ENCODE results near the gene COL23A1.

The COL23A1 gene

GRCh38 chr5:178273665-178274541 is 316.3 kb downstream of the COL23A1 start:
- in situ Hi-C loops (cut with MboI; ENCODE audit: low pct_unique_long_range_greater_than_20kb, low sequenced_read_pairs, unreplicated experiment) = no loop called here
- DNase-seq (ENCODE audit: low spot score) = no peak
- no peak for TF ChIP-seq CTCF (IDR thresholded peaks at IDR 0.05; ENCODE audit: extremely low read depth, insufficient read depth, missing control alignments)

- in situ Hi-C loops (cut with MboI; ENCODE audit: low pct_unique_long_range_greater_than_20kb, low sequenced_read_pairs, unreplicated experiment) = no loop called here
- no peak for TF ChIP-seq CTCF (IDR thresholded peaks at IDR 0.05; ENCODE audit: extremely low read depth, insufficient read depth, missing control alignments)
- no peak for DNase-seq (ENCODE audit: low spot score)
Observed at GRCh38 chr5:178273041-178273440, 317.2 kb downstream of the COL23A1 start.

- no peak for DNase-seq (ENCODE audit: low spot score)
- in situ Hi-C loops (cut with MboI; ENCODE audit: low pct_unique_long_range_greater_than_20kb, low sequenced_read_pairs, unreplicated experiment) = no loop called here
- TF ChIP-seq CTCF (IDR thresholded peaks at IDR 0.05; ENCODE audit: extremely low read depth, insufficient read depth, missing control alignments) = no peak
Observed at GRCh38 chr5:178272591-178272990, 317.6 kb downstream of the COL23A1 start.

- no peak for TF ChIP-seq CTCF (IDR thresholded peaks at IDR 0.05; ENCODE audit: extremely low read depth, insufficient read depth, missing control alignments)
- in situ Hi-C loops (cut with MboI; ENCODE audit: low pct_unique_long_range_greater_than_20kb, low sequenced_read_pairs, unreplicated experiment) = no loop called here
- no peak for DNase-seq (ENCODE audit: low spot score)
Observed at GRCh38 chr5:178271726-178272479, 318.3 kb downstream of the COL23A1 start.

GRCh38 chr5:178271231-178271630 is 319.0 kb downstream of the COL23A1 start:
- no peak for DNase-seq (ENCODE audit: low spot score)
- no peak for TF ChIP-seq CTCF (IDR thresholded peaks at IDR 0.05; ENCODE audit: extremely low read depth, insufficient read depth, missing control alignments)
- in situ Hi-C loops (cut with MboI; ENCODE audit: low pct_unique_long_range_greater_than_20kb, low sequenced_read_pairs, unreplicated experiment) = no loop called here

- no peak for DNase-seq (ENCODE audit: low spot score)
- in situ Hi-C loops (cut with MboI; ENCODE audit: low pct_unique_long_range_greater_than_20kb, low sequenced_read_pairs, unreplicated experiment) = no loop called here
- no peak for TF ChIP-seq CTCF (IDR thresholded peaks at IDR 0.05; ENCODE audit: extremely low read depth, insufficient read depth, missing control alignments)
Observed at GRCh38 chr5:178269499-178269898, 320.7 kb downstream of the COL23A1 start.

Data from GM13977 (cell line).